Activated naive CD4-positive, alpha-beta T cell treated with anti-CD3 and anti-CD28 coated beads for 36 hours (primary cell): Measurements from ENCODE around the gene OR5AS1. TPM values are rescaled to one million over a fixed set of nuclear protein-coding genes. Genes with fewer than 3 reads are reported as not detected.
"Not testable (repeated sequence)": the region's sequence is repeated elsewhere in the genome, so short reads cannot be mapped to it uniquely, and the experiment has no call there.

Experiments used
- CTCF ChIA-PET: fragments of 350-600 bp; sonication (Branson Sonifier 250); formaldehyde crosslinking; loops from one replicate; lab custom pipeline; 2021; ENCODE audit warnings: antibody characterized with exemption; lab: Charles Lee
- DNase-seq: peaks from one replicate; pipeline ENCODE4 v3.0.0-alpha.2; 2020
- H3K27ac Mint-ChIP-seq: one replicate; pipeline ENCODE4 v1.8.0; 2021; ENCODE audit warnings: mild to moderate bottlenecking, mixed read lengths
- H3K27me3 Mint-ChIP-seq: one replicate; pipeline ENCODE4 v1.8.0; 2021; ENCODE audit warnings: low read depth, mixed read lengths
- H3K36me3 Mint-ChIP-seq: one replicate; pipeline ENCODE4 v1.8.0; 2021; ENCODE audit warnings: low read depth, mixed read lengths
- H3K4me1 Mint-ChIP-seq: one replicate; pipeline ENCODE4 v1.8.0; 2021; ENCODE audit warnings: low read depth, mixed read lengths
- H3K4me3 Mint-ChIP-seq: one replicate; pipeline ENCODE4 v1.8.0; 2021; ENCODE audit warnings: mild to moderate bottlenecking, moderate library complexity, mixed read lengths
- H3K9me3 Mint-ChIP-seq: one replicate; pipeline ENCODE4 v1.8.0; 2021; ENCODE audit warnings: mixed read lengths
- intact Hi-C: fragments of 100-400 bp; cut with micrococcal nuclease; formaldehyde crosslinking; loops from one replicate; pipeline ENCODE4 v1.15.1; 2023
- total RNA-seq, 2 experiments: library from RNA; stranded (reverse); gene quantifications; one replicate each; pipeline ENCODE4 v1.2.3, GENCODE V29; 2021

OR5AS1 gene
- total RNA-seq = not detected

- Mint-ChIP-seq H3K9me3 (peaks cover 3% of the 10 kb centered on the region), H3K36me3 (no peaks in the 10 kb centered on the region), H3K27me3 (no peaks in the 10 kb centered on the region), H3K4me3 (no peak within 1 kb of the TSS), H3K4me1 (no peaks in the 10 kb centered on the region), H3K27ac (no peak within 1 kb of the TSS)
- no peak for DNase-seq
- CTCF ChIA-PET = no interaction called here
- intact Hi-C loops = no loop called here
Measured at GRCh38 chr11:56027354-56027753, at the start of gene OR5AS1. TSS of gene OR5AS1 (plus strand) at chr11:56027654. CDS start at chr11:56030419, 2,765 bp downstream.

- Mint-ChIP-seq H3K27me3 (no peaks in the 10 kb centered on the region), H3K27ac (no peak within 1 kb of the TSS), H3K4me1 (no peaks in the 10 kb centered on the region), H3K36me3 (no peaks in the 10 kb centered on the region), H3K4me3 (no peak within 1 kb of the TSS), H3K9me3 (peaks cover 4% of the 10 kb centered on the region)
- CTCF ChIA-PET = no interaction called here
- DNase-seq = no peak
- intact Hi-C loops = no loop called here
Measured at GRCh38 chr11:55994525-55994924, 32.9 kb upstream of the OR5AS1 start, which contains the start of gene OR5F1. TSS of gene OR5F1 (minus strand) at chr11:55994625. CDS start at chr11:55994625, 0 bp downstream.

DNA sequence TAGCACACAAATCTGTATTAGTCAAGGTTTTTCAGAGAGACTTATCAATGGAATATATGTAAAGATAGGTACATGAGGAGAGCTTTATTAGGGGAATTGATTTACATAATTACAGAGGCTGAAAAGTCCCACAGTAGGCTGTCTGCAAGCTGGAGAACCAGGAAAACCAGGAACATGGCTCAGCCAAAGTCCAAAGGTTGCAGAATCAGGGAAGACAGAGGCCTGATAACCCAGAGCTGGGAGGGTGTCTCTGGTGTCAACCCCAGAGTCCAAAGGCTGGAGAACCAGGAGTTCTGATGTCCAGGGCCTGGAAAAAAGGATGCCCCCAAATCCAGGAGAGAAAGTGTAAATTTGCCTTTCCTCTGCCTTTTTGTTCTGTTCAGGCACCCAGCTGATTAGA, 16.7 kb upstream of the OR5AS1 start:
- DNase-seq = no peak
- intact Hi-C loops = no loop called here
- H3K4me3 Mint-ChIP-seq = no peak overlapping the region
- H3K9me3 Mint-ChIP-seq = peaks cover 6% of the 10 kb centered on the region
- no peak overlapping the region for H3K27ac Mint-ChIP-seq
- no peaks in the 10 kb centered on the region for H3K4me1 Mint-ChIP-seq
- H3K27me3 Mint-ChIP-seq = no peaks in the 10 kb centered on the region
- CTCF ChIA-PET = no interaction called here
- peaks cover 1% of the 10 kb centered on the region for H3K36me3 Mint-ChIP-seq

- no peaks in the 10 kb centered on the region for H3K27me3 Mint-ChIP-seq
- CTCF ChIA-PET = no interaction called here
- H3K36me3 Mint-ChIP-seq = peaks cover 1% of the 10 kb centered on the region
- peaks cover 10% of the 10 kb centered on the region for H3K9me3 Mint-ChIP-seq
- no peak overlapping the region for H3K27ac Mint-ChIP-seq
- no peaks in the 10 kb centered on the region for H3K4me1 Mint-ChIP-seq
- no peak for DNase-seq
- no peak overlapping the region for H3K4me3 Mint-ChIP-seq
- intact Hi-C loops = no loop called here
Measured at GRCh38 chr11:56013805-56014204, 13.6 kb upstream of the OR5AS1 start.

GRCh38 chr11:56045538-56045937, 18.1 kb downstream of the OR5AS1 start:
- no peaks in the 10 kb centered on the region for H3K4me1 Mint-ChIP-seq
- no peak overlapping the region for H3K4me3 Mint-ChIP-seq
- CTCF ChIA-PET = no interaction called here
- no peak overlapping the region for H3K27ac Mint-ChIP-seq
- intact Hi-C loops = no loop called here
- no peaks in the 10 kb centered on the region for H3K36me3 Mint-ChIP-seq
- DNase-seq = no peak
- peaks cover 16% of the 10 kb centered on the region for H3K9me3 Mint-ChIP-seq
- H3K27me3 Mint-ChIP-seq = no peaks in the 10 kb centered on the region

DNA sequence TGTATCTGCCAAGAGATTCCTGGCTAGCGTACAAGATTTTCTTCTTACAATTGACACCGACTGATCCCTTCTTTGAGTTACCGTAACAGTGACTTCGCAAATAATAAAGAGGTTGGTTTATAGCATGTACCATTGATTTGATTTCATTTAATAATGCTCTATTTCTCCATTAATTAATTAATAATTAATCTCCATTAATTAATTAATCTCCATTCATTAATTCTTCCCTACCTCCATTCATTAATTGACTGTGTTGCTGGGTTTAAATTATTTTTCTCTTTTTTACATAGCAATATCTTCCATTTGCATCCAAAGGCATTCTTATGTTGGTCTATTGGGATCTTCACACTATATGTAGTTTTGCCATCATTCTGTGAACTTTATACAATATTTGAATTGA, 21.0 kb downstream of the OR5AS1 start:
- Mint-ChIP-seq H3K4me3 (no peak overlapping the region), H3K9me3 (peaks cover 11% of the 10 kb centered on the region), H3K4me1 (no peaks in the 10 kb centered on the region), H3K36me3 (no peaks in the 10 kb centered on the region), H3K27me3 (no peaks in the 10 kb centered on the region), H3K27ac (no peak overlapping the region)
- CTCF ChIA-PET = no interaction called here
- intact Hi-C loops = no loop called here
- no peak for DNase-seq

DNA sequence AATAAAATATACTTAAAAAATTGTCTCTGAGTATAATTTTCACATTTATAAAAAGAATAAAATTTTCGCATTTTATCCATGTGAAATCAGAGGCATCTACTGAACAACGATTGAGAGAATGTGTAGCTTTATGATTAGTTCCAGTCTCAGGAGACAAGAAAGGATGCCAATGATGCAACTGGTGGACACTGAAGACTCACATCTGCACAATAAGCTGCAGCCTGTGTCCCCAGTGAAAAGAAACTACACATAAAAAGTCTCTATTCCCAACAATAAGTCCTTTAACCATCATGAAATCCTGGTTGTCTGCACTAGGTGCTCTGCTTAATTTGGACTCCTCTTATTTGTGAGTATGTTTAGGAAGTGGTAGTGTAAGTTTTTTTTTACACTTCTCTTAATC, 22.0 kb downstream of the OR5AS1 start:
- peaks cover 8% of the 10 kb centered on the region for H3K9me3 Mint-ChIP-seq

GRCh38 chr11:56056366-56056765, 28.9 kb downstream of the OR5AS1 start:
- H3K36me3 Mint-ChIP-seq, H3K9me3 Mint-ChIP-seq, H3K4me3 Mint-ChIP-seq, DNase-seq, intact Hi-C loops, H3K27ac Mint-ChIP-seq, H3K27me3 Mint-ChIP-seq, CTCF ChIA-PET, H3K4me1 Mint-ChIP-seq: not testable (repeated sequence)

More for the DNA sequence above, 22.0 kb downstream of the OR5AS1 start:
- Mint-ChIP-seq H3K36me3 (no peaks in the 10 kb centered on the region), H3K27me3 (no peaks in the 10 kb centered on the region), H3K4me1 (no peaks in the 10 kb centered on the region), H3K4me3 (no peak overlapping the region), H3K27ac (no peak overlapping the region)
- DNase-seq = no peak
- intact Hi-C loops = no loop called here
- CTCF ChIA-PET = no interaction called here

GRCh38 chr11:56057661-56058237, 30.3 kb downstream of the OR5AS1 start:
- intact Hi-C loops, H3K4me1 Mint-ChIP-seq, H3K27me3 Mint-ChIP-seq, H3K27ac Mint-ChIP-seq, H3K4me3 Mint-ChIP-seq, H3K9me3 Mint-ChIP-seq, CTCF ChIA-PET, H3K36me3 Mint-ChIP-seq, DNase-seq: not testable (repeated sequence)

- H3K4me1 Mint-ChIP-seq, H3K4me3 Mint-ChIP-seq, H3K9me3 Mint-ChIP-seq, intact Hi-C loops, H3K27me3 Mint-ChIP-seq, H3K27ac Mint-ChIP-seq, DNase-seq, CTCF ChIA-PET, H3K36me3 Mint-ChIP-seq: not testable (repeated sequence)
Measured at GRCh38 chr11:56058260-56058780, 30.9 kb downstream of the OR5AS1 start.

GRCh38 chr11:56066980-56067379, 39.5 kb downstream of the OR5AS1 start:
- intact Hi-C loops = no loop called here
- H3K27ac Mint-ChIP-seq = no peak overlapping the region
- H3K4me3 Mint-ChIP-seq = no peak overlapping the region
- H3K36me3 Mint-ChIP-seq = no peaks in the 10 kb centered on the region
- CTCF ChIA-PET = no interaction called here
- no peaks in the 10 kb centered on the region for H3K4me1 Mint-ChIP-seq
- H3K9me3 Mint-ChIP-seq = peaks cover 3% of the 10 kb centered on the region
- no peak for DNase-seq
- H3K27me3 Mint-ChIP-seq = no peaks in the 10 kb centered on the region
